ENCODE measurements around the gene CAPZB.

GRCh38 chr1:19405195-19405760 lies 80.1 kb downstream of the CAPZB start:
- TF ChIP-seq CTCF (IDR thresholded peaks at IDR 0.05; ENCODE audit: low read length) (no peak), EZH2 (optimal IDR thresholded peaks at IDR 0.05; ENCODE audit: low read depth, low read length) (no peak), EZH2phosphoT487 (IDR thresholded peaks at IDR 0.05; ENCODE audit: low read length) (no peak)
